ENCODE results near the gene ZNF598.

- no peak for TF ChIP-seq CTCF (IDR thresholded peaks at IDR 0.05)
- no peak for TF ChIP-seq POLR2AphosphoS5 (IDR thresholded peaks at IDR 0.05; ENCODE audit: low read depth, low read length)
Observed at GRCh38 chr16:2053897-2054296, 44.3 kb upstream of the ZNF598 start.
